Hippocampal formation (tissue), 2 donors: ENCODE results near the gene RALGPS1.

ENCODE experiments used
- DNase-seq, 2 donors: peaks; one replicate each; lab custom pipeline; 2025; lab: John Stamatoyannopoulos, UW

Gene RALGPS1

GRCh38 chr9:126904586-126904985 lies 10.0 kb upstream of the RALGPS1 start:
- no peak for DNase-seq

GRCh38 chr9:126906091-126906490 lies 8.5 kb upstream of the RALGPS1 start:
- no peak for DNase-seq

GRCh38 chr9:126907058-126907457 lies 7.5 kb upstream of the RALGPS1 start:
- DNase-seq, result no peak

- no peak for DNase-seq
These were observed 767 bp downstream of the RALGPS1 start for GRCh38 chr9:126915281-126915816.

- no peak for DNase-seq
These were observed 1.4 kb downstream of the RALGPS1 start for GRCh38 chr9:126915846-126916543.

- DNase-seq, result no peak
These were observed 2.3 kb downstream of the RALGPS1 start for GRCh38 chr9:126916909-126917308.

GRCh38 chr9:126919193-126919592 lies 4.6 kb downstream of the RALGPS1 start:
- peak in 1 of 2 donors; percentile 36 for DNase-seq

- DNase-seq, result no peak
These were observed 11.3 kb downstream of the RALGPS1 start for GRCh38 chr9:126925876-126926275.

GRCh38 chr9:126926364-126926763 lies 11.8 kb downstream of the RALGPS1 start:
- no peak for DNase-seq

- DNase-seq, result no peak
These were observed 12.8 kb downstream of the RALGPS1 start for GRCh38 chr9:126927419-126927818.

- DNase-seq, result no peak
These were observed 18.3 kb downstream of the RALGPS1 start for GRCh38 chr9:126932871-126933321.

- DNase-seq, result no peak
These were observed 18.9 kb downstream of the RALGPS1 start for GRCh38 chr9:126933334-126933980.

GRCh38 chr9:126934441-126934840 lies 19.9 kb downstream of the RALGPS1 start:
- DNase-seq, result no peak

GRCh38 chr9:126935630-126936029 lies 21.0 kb downstream of the RALGPS1 start:
- DNase-seq, result no peak

GRCh38 chr9:126937444-126937843 lies 22.9 kb downstream of the RALGPS1 start:
- no peak for DNase-seq

- no peak for DNase-seq
These were observed 23.7 kb downstream of the RALGPS1 start for GRCh38 chr9:126938327-126938726.

GRCh38 chr9:126939821-126940221 lies 25.2 kb downstream of the RALGPS1 start:
- no peak for DNase-seq

GRCh38 chr9:126942399-126942798 lies 27.8 kb downstream of the RALGPS1 start:
- no peak for DNase-seq

- DNase-seq, result no peak
These were observed 31.1 kb downstream of the RALGPS1 start for GRCh38 chr9:126945682-126946081.

GRCh38 chr9:126947529-126947928 lies 32.9 kb downstream of the RALGPS1 start:
- no peak for DNase-seq

- no peak for DNase-seq
These were observed 37.8 kb downstream of the RALGPS1 start for GRCh38 chr9:126952205-126952977.

GRCh38 chr9:126953041-126953809 lies 38.6 kb downstream of the RALGPS1 start:
- no peak for DNase-seq
